Measurements from ENCODE around the gene SAP25.
"Not testable (repeated sequence)": the region's sequence is repeated elsewhere in the genome, so short reads cannot be mapped to it uniquely, and the experiment has no call there.

Gene SAP25

GRCh38 chr7:100561491-100562194, 12.1 kb downstream of the SAP25 start:
- H3K4me3 ChIP-seq (ENCODE audit: low read depth, low read length), result no peak overlapping the region
- in situ Hi-C loops (cut with HindIII; ENCODE audit: low sequenced_read_pairs), result no loop called here

GRCh38 chr7:100559127-100559526, 14.6 kb downstream of the SAP25 start:
- no peak for TF ChIP-seq CTCF (IDR thresholded peaks at IDR 0.05; ENCODE audit: low read depth, low read length)
- no peak overlapping the region for H3K4me3 ChIP-seq (ENCODE audit: low read depth, low read length)
- DNase-seq (ENCODE audit: low read depth, low spot score), result no peak
- in situ Hi-C loops (cut with HindIII; ENCODE audit: low sequenced_read_pairs), result no loop called here

More at GRCh38 chr7:100561491-100562194, 12.1 kb downstream of the SAP25 start:
- no peak for TF ChIP-seq CTCF (IDR thresholded peaks at IDR 0.05; ENCODE audit: low read depth, low read length)
- DNase-seq (ENCODE audit: low read depth, low spot score), result no peak

GRCh38 chr7:100556541-100556940, 17.2 kb downstream of the SAP25 start:
- no peak overlapping the region for H3K4me3 ChIP-seq (ENCODE audit: low read depth, low read length)
- TF ChIP-seq CTCF (IDR thresholded peaks at IDR 0.05; ENCODE audit: low read depth, low read length), result no peak
- peak; percentile 41 for DNase-seq (ENCODE audit: low read depth, low spot score)
- in situ Hi-C loops (cut with HindIII; ENCODE audit: low sequenced_read_pairs), result no loop called here

- in situ Hi-C loops (cut with HindIII; ENCODE audit: low sequenced_read_pairs), result no loop called here
- H3K4me3 ChIP-seq (ENCODE audit: low read depth, low read length), result no peak overlapping the region
- TF ChIP-seq CTCF (IDR thresholded peaks at IDR 0.05; ENCODE audit: low read depth, low read length), result no peak
- no peak for DNase-seq (ENCODE audit: low read depth, low spot score)
Measured at GRCh38 chr7:100555701-100556100, 18.0 kb downstream of the SAP25 start.

GRCh38 chr7:100553032-100553431, 20.7 kb downstream of the SAP25 start:
- H3K4me3 ChIP-seq (ENCODE audit: low read depth, low read length), result no peak overlapping the region
- in situ Hi-C loops (cut with HindIII; ENCODE audit: low sequenced_read_pairs), result no loop called here
- TF ChIP-seq CTCF (IDR thresholded peaks at IDR 0.05; ENCODE audit: low read depth, low read length), result no peak
- DNase-seq (ENCODE audit: low read depth, low spot score), result no peak

- TF ChIP-seq CTCF (IDR thresholded peaks at IDR 0.05; ENCODE audit: low read depth, low read length), result no peak
- in situ Hi-C loops (cut with HindIII; ENCODE audit: low sequenced_read_pairs), result no loop called here
- H3K4me3 ChIP-seq (ENCODE audit: low read depth, low read length), result no peak overlapping the region
- no peak for DNase-seq (ENCODE audit: low read depth, low spot score)
Measured at GRCh38 chr7:100552532-100552931, 21.2 kb downstream of the SAP25 start.

GRCh38 chr7:100548446-100548845, 25.3 kb downstream of the SAP25 start:
- in situ Hi-C loops (cut with HindIII; ENCODE audit: low sequenced_read_pairs); DNase-seq (ENCODE audit: low read depth, low spot score); H3K4me3 ChIP-seq (ENCODE audit: low read depth, low read length): not testable (repeated sequence)
